AG20443 (cell line): ENCODE data around the gene SYT15.
"Not testable (repeated sequence)": the region's sequence is repeated elsewhere in the genome, so short reads cannot be mapped to it uniquely, and the experiment has no call there.

ENCODE experiments used
- DNase-seq: peaks from one replicate; pipeline ENCODE4 v3.0.0; 2012; ENCODE audit warnings: low spot score, mixed read lengths

SYT15 gene

GRCh38 chr10:46556515-46557318 lies 22.2 kb upstream of the SYT15 start, which contains the start of gene GPRIN2:
Gene GPRIN2 (minus strand): TSS chr10:46556658. CDS start chr10:46550736, 5,922 bp downstream.
- no peak for DNase-seq

DNA sequence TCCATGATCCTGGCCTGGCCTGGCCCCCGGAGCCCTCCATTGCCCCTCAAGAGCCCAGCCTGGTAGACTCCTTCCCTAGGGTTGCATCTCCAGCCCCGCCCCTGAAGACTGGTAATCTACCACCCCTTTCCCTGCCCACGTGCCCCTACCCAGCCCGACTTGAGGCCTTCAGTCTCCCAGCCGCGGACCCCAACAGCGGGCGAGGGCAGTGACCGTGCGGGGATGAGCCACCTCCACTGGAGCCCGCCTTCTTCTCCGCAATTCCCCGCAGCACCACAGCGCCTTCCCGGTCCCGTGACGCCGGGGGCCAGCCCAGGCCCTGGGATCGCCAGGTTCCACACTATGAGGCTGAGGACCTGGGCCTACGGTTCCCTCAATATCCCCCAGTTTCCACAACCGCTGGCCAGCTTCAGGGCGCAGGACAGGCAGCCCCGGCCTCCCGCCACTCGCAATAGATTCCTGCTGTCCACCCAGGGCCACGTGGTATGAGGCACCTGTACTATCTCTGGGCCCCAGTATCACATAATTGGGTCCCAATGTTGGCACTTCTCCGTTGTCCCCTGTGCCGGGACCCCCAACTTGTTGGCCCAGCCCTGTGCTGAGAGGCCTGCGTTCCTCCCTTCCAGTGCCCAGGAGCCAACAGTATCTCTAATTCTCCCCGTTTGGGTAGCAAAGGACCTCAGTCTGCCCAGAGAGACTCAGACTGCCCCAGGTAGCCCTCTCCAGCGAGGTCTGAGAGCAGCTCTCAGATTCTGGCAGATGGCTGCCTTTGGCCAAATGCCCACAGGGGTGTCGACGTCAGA lies 21.4 kb upstream of the SYT15 start:
- DNase-seq = no peak

GRCh38 chr10:46558122-46558391 lies 20.9 kb upstream of the SYT15 start:
- no peak for DNase-seq

- no peak for DNase-seq
Observed at GRCh38 chr10:46558392-46559185, 20.3 kb upstream of the SYT15 start.

GRCh38 chr10:46559231-46559671 lies 19.7 kb upstream of the SYT15 start:
- no peak for DNase-seq

- DNase-seq = no peak
Observed at GRCh38 chr10:46560381-46560780, 18.5 kb upstream of the SYT15 start.

DNA sequence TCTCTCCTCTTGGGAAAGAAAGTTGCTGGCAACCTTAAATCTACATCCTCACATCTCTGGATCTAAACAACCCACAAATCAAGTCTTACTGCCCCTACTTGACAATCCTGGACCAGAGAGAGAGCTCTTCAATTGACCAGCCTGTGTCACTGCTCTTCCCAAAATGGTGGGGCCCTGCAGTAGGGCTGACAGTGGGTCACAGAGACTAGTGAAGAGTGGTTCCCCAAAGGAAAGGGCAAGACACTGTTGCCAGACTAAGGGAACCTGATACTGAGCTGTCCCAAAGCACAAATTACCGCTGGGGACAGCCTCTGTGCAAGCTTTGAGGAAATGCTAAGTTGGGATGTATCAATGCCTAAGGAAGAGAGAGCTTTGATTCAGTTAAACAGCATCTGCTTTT lies 18.0 kb upstream of the SYT15 start:
- DNase-seq = no peak

GRCh38 chr10:46565591-46566332 lies 13.2 kb upstream of the SYT15 start:
- not testable (repeated sequence) for DNase-seq

DNA sequence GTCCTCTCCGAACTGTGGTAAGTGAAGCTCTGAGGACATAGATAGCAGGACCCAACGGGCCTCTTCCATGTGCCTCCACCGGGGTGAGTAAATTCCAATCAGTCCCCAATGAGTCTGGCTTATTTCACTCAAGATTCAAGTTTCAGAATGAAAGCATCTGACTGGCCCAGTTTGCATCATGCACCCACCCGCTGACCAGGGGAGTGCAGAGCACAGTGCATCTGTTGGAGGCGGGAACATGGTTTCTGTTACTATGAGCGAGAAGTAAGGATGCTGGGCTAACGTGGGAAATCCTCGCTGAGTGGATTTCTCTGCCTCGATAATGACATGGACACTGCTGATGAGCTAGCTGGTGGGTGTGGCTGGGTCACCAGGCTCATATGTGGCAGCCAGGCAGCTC lies 11.8 kb upstream of the SYT15 start:
- DNase-seq = not testable (repeated sequence)

DNA sequence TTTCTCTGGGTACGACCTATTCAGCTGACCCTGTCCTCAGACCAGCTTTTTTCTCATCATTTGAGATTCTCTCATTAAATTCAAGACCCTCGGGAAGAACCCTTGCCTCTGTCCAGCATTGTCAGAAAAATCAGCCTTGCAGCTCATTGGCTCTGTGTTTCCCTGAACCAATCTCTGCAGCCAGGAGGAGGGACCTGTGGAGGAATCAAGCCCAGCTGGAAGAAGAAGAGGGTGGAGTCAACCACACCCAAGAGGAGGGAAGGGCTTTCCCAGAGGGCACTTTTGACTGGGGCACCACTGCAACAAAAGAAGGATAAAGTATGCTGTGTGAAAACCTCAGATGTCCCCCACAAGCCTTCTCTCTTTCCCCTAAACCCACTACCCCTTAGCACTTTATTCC lies 8.3 kb upstream of the SYT15 start:
- DNase-seq = not testable (repeated sequence)

GRCh38 chr10:46572765-46573164 lies 6.2 kb upstream of the SYT15 start:
- DNase-seq = not testable (repeated sequence)

DNA sequence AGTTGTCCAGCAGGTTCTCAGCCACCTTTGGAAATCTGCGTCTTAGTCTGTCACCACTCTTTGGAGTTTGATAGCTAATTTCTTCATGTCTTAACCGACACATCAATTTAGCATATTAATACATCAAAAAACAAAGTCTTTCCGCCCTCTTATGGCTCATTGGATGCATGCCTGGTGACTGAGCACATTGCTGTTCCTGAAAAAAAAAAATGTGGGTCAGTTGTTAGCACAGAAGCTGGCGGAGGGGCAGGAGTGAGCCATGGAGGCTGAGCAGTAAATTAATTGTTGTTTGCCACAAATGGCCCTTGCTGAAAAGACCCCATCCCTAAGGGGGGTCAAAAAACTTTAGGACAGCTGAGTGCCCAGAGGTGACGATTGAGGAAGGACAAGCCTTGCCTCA lies 5.6 kb upstream of the SYT15 start:
- DNase-seq = not testable (repeated sequence)

DNA sequence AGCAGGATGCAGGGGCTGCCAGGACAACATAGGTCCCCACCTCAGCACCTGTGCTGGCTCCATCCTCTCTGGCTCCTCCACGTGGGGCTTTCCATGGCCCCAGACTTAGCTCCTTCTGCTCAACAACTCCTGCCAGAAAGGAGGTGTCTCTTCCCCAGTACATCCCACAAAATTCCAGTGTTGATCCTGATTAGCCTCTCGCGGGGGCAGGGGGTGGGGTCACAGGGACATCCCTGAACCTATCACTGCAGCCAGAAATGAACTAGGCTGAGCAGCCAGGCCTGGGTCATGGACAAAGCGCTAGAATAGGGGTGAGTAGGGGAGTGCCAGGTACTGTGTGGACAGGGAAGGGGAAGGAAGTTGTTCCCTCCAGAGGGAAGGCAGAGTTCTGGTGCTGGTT lies 5.0 kb upstream of the SYT15 start:
- not testable (repeated sequence) for DNase-seq

- DNase-seq = not testable (repeated sequence)
Observed at GRCh38 chr10:46577624-46578473, 1.1 kb upstream of the SYT15 start.

GRCh38 chr10:46579378-46579777 lies 450 bp downstream of the SYT15 start:
- DNase-seq = not testable (repeated sequence)

- DNase-seq = not testable (repeated sequence)
Observed at GRCh38 chr10:46581997-46582396, 3.1 kb downstream of the SYT15 start.

GRCh38 chr10:46582568-46582967 lies 3.6 kb downstream of the SYT15 start:
- not testable (repeated sequence) for DNase-seq

- not testable (repeated sequence) for DNase-seq
Observed at GRCh38 chr10:46584196-46584595, 5.3 kb downstream of the SYT15 start.

DNA sequence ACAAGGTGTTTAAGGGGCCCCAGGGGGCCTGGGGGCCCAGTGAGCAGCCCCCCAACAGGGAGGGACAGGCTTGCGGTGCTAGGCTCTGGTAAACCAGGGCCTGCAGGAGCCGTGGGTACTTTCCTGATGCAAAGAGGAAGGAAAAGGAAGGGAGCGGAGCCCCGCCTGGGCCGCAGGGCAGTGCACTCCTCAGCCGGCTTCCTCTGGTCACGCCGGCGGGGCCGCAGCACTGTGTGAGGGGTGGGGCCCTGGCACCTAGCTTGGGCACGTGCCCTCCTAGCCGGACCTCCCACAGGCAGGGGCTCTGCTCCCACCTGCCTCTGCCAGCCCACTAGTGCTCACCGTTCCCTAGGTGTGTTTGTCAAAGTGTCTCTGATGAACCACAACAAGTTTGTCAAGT lies 6.3 kb downstream of the SYT15 start:
- not testable (repeated sequence) for DNase-seq

DNA sequence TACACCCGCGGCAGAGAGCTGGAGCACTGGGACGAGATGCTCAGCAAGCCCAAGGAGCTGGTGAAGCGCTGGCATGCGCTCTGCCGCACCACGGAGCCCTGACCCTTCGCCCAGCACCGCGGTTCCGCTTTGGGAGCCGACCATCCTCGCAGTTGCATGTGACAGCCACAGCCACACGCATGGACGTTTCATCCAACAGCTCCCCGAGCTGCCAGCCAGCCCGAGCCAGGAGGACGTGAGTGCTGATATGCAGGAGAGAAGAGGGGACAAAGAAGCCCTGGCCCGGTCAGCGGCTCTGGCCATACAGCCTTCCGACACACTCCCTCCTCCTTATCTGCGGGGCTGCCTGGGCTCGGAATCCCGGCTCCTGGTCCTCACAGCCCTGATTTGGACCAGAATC lies 8.6 kb downstream of the SYT15 start:
- not testable (repeated sequence) for DNase-seq

DNA sequence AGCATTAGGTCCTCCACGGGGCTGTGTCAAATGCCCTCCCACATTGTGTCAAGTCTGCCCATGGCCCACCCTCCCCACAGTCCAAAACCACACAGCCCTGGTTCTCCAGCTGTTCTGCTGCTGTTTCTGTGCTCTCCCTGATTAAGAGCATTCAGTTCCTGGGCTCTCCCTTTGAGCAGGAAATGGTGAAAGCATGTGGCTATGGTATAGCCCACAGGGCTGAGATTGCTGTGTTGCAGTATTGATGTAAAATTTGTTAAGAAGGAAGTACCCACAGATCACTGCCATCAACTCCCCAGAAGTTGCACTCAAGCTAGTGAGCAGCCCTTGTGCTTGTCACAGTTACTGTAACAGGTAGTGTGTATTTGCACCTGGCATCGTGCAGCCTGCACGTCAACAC lies 9.3 kb downstream of the SYT15 start:
- not testable (repeated sequence) for DNase-seq
